ENCODE data around the gene RAB3IL1. TPM values are rescaled to one million over a fixed set of nuclear protein-coding genes. Genes with fewer than 3 reads are reported as not detected.

Gene RAB3IL1
- total and polyA plus RNA-seq, 9 of the 15 experiments (the other 6 are each of a cell fraction or from before 2014, with no cell fraction given), result 0.15 to 42.6 (median 15.5) TPM

DNA sequence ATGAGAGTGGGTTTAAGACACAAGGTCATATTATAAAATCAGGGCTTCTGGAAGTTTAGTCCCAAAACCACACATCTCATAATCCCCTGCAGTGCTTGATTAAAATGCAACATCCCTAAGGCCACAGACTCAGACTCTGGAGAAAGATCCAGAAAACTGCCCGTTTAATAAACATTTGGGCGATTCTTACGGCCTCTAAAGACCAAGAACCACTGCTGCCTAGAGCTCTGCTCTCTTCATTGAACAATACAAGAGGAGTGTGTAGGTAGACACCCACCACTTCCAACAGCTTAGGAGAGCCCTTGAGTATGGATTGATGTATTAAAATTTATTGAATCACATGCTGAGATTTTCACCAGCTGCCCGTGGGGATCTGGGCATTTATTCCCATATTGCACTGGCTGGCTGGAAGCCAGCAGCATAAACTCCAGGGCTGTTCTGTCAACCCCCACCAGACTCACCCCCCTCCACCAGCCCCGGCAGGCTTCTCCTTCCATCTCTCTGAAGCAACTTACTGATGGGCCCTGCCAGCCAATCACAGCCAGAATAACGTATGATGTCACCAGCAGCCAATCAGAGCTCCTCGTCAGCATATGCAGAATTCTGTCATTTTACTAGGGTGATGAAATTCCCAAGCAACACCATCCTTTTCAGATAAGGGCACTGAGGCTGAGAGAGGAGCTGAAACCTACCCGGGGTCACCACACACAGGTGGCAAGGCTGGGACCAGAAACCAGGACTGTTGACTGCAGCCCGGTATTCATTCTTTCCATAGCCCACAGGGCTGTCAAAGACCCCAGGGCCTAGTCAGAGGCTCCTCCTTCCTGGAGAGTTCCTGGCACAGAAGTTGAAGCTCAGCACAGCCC lies 32.0 kb upstream of the RAB3IL1 start (continued):
- TF ChIP-seq ATF2 (CRISPR knock-in tag; IDR thresholded peaks at IDR 0.05) (peak; percentile 91; the same call in 1 of the 2 replicates), SMC3 (conservative IDR thresholded peaks at IDR 0.05; ENCODE audit: insufficient read depth, low read depth, low read length) (0 out of 2 replicates have a peak, but pooled peaks have one; percentile 2), CEBPG (CRISPR knock-in tag; IDR thresholded peaks at IDR 0.05) (peak; percentile 99), CEBPG (tag; conservative IDR thresholded peaks at IDR 0.05 in 1 of 2, IDR thresholded peaks at IDR 0.05 in 1 of 2) (peak; percentile 98 to 100), FOXP1 (CRISPR knock-in tag; IDR thresholded peaks at IDR 0.05) (no peak), HNRNPH1 (optimal IDR thresholded peaks at IDR 0.05; ENCODE audit: low read depth, low read length) (no peak), ZNF431 (CRISPR knock-in tag; IDR thresholded peaks at IDR 0.05) (0 out of 2 replicates have a peak, but pooled peaks have one; percentile 34), CREB3L1 (IDR thresholded peaks at IDR 0.05; ENCODE audit: borderline replicate concordance, low read depth) (0 out of 2 replicates have a peak, but pooled peaks have one; percentile 11), ZNF511 (CRISPR knock-in tag; IDR thresholded peaks at IDR 0.05) (0 out of 2 replicates have a peak, but pooled peaks have one; percentile 4), SMAD4 (CRISPR knock-in tag; conservative IDR thresholded peaks at IDR 0.05) (peak; percentile 84), EP400 (IDR thresholded peaks at IDR 0.05) (peak; percentile 89), PKNOX1 (IDR thresholded peaks at IDR 0.05) (peak; percentile 94), CHD4 (IDR thresholded peaks at IDR 0.05; ENCODE audit: insufficient read depth, insufficient replicate concordance, low read depth, low read length, poor library complexity, severe bottlenecking) (no peak), SOX6 (IDR thresholded peaks at IDR 0.05) (peak; percentile 64; the same call in 1 of the 2 replicates), POLR2AphosphoS2 (IDR thresholded peaks at IDR 0.05; ENCODE audit: low read length) (peak; percentile 70; the same call in 1 of the 2 replicates), TEAD1 (CRISPR knock-in tag; IDR thresholded peaks at IDR 0.05) (peak in 1 of 2 experiments; percentile 82; a peak in 3 of 4 replicates)
- TF ChIP-seq, protein P1, sequence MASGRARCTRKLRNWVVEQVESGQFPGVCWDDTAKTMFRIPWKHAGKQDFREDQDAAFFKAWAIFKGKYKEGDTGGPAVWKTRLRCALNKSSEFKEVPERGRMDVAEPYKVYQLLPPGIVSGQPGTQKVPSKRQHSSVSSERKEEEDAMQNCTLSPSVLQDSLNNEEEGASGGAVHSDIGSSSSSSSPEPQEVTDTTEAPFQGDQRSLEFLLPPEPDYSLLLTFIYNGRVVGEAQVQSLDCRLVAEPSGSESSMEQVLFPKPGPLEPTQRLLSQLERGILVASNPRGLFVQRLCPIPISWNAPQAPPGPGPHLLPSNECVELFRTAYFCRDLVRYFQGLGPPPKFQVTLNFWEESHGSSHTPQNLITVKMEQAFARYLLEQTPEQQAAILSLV (tag; IDR thresholded peaks at IDR 0.05), result peak; percentile 92

All from K562 (cell line).